Head of caudate nucleus (tissue), 42 donors: ENCODE data around the gene FAM53B.

ENCODE experiments used
- DNase-seq, 42 donors: peaks; one replicate each; pipeline versions ENCODE4 v3.0.0 to v3.0.0-alpha.2; 2020 to 2021; ENCODE audit warnings: mixed read lengths in 7 of 42
- intact Hi-C: fragments of 100-400 bp; cut with DNase I; formaldehyde crosslinking; loops from one replicate; pipeline ENCODE4 v1.15.0; 2022

Gene FAM53B

DNA sequence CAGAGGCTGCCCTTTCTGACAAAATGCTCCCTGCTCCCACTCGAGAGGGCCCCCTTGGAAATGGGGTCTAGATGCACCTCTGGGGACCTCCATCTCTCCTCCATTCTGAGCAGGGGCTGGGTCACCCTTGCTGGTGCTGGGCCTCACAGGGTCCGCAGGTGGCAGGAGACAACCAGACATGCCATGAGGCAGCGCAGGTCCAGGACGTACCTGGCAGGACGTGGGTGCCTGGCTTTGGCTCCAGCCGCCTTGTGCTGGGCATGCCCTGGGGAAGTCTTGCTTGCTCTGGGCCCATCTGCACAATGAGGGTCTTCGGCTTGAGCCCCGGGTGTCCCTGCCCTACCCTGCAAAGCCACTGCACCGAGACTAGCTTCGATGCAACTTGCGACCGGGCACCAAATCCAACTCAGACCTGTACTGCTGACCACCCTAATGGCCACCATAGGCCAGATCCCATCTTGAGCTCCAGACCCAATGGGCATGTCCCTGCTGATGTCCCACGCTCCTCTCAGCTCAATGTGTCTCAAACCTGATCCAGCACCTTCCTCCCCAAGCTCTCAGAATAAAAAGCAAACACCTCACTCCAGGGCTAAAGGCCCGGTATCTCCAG is 107.0 kb downstream of the FAM53B start:
- intact Hi-C loops: no loop called here
- DNase-seq: no peak

DNA sequence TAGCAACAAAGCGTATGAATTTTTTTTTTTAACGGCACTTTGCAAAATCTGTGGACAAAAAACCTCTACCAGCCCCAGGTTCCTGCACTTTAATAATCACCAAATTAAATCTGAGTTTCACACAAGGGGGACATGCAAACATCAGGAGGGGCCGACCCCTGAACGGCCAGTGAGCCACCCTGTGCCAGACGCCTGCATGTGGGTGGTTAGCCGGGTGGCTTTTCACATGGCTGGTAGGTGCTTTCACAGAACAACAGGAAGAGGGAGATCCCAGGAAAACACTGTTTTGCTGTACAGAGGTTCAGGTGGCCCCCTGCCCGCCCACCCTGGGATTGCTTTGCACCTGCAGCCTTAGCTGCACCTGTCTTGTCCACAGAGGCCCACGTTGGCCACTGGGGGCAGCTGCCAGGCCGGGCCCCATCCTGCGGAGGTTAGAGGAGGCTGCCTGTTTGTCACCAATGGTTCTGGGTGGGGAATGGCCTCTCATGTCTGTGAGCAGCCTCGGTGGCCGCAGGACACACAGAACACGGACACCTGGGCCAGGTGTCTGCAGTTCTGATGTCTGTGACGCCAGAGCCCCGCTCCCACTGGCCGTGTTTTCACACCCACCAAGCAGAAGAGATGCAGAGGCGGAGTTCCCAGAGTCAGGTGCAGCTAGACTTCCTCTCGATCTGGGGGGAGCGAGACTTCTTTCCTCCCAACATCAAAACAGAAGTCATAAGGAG is 107.7 kb downstream of the FAM53B start:
- peak in 3 of 42 donors; percentile 54 to 56 (median 56) for DNase-seq

DNA sequence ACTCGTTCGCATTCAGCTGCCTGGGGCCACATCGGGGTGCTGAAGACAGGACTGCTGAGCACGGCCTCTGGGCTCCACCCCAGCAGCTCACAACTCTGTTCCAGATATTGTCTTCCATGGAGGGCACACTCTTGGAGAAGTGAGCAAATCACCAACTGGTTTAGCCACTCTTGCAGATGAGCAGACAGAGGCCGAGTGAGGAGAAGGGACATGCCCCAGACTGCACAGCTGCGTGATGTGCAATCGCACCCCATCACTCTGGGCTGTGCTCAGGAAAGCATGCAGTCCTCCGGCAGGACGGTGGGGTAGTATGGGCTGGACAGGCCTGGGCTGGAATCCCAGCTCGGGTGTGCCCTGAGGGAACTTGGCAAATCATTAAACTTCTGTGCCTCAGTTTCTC is 111.6 kb downstream of the FAM53B start:
- DNase-seq: no peak
- intact Hi-C loops: no loop called here

More for the DNA sequence above, 107.7 kb downstream of the FAM53B start:
- intact Hi-C loops: no loop called here

DNA sequence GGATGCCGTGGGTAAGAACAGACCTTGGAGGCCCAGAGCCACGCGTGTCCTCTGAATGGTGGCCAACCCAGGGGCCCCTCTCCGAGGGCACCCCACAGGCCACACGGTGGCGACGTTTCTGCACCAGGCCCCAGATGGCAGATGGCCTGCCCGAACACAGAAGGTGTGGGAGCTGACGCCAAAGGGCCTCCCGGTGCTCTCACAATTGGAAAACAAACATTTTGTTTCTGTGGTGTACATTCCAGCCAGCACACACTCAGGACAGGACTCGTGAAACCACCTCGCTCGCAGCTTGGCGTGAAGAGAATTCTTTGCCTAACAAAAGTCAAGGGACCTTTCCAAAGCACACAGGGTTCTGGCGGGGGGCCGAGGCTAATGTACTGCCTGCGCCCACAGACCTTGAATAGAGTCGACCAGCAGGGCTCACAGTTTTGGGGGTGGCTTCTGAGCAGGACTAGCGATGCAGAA is 112.1 kb downstream of the FAM53B start:
- DNase-seq: peak in 12 of 42 donors; percentile 42 to 77 (median 62)
- intact Hi-C loops: no loop called here

DNA sequence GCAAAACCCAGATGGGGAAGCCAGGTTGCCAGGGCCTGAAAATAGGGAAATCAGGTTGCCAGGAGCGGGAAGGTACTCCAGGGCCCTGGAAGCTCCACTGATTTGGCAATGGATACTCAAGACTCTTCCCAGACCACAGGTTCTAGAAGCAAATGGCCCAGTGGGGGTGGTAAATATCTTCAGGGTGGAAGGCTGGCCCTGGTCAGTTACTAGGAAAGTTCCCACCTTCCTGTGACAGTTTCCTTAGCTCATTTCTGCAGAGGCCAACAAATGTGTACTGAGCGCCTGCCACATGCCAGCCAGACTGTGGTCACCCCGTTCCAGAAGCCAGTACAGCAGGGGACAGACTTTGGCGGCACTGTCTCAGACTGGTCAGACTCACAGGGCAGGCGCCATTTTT is 113.6 kb downstream of the FAM53B start:
- no peak for DNase-seq
- intact Hi-C loops: no loop called here

DNA sequence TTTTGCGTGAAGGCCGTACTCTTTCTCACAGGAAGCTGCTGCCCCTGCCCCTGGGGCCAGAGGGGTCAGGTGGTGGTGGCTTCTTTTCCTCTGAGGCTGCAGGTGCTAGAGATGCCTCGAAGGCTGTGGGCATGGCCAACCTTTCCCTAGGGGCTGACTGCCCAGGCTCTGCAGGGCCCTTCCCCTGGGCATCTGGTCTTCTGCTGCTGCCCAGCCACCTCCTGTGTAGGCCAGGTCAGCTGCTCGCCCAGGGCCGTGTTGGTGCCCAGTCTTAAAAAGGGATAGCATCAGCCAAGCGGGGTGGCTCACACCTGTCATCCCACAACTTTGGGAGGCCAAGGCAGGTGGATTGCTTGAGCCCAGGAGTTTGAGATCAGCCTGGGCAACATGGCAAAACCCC is 114.3 kb downstream of the FAM53B start:
- peak in 5 of 42 donors; percentile 34 to 67 (median 59) for DNase-seq
- intact Hi-C loops: no loop called here

DNA sequence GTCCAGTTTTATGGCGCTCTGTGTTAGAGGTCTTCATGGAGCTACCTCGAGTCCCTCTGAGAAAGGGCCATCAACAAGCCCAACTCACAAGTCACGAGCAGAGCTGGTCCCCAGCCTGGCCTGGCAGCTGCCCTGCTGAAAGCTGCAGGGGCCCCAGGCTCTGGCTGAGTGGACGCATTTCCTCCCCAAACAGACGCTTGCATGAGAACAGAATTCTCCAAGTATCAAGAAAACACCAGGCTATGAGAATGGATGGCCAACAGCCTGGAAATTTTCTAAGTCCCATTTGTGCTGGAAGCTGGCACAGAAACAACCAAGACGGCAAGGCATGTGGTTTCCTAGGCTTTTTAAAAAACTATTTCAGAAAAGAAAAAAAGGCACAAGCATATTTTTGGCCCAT is 114.8 kb downstream of the FAM53B start:
- peak in 39 of 42 donors; percentile 49 to 88 (median 74) for DNase-seq
- intact Hi-C loops: no loop called here

DNA sequence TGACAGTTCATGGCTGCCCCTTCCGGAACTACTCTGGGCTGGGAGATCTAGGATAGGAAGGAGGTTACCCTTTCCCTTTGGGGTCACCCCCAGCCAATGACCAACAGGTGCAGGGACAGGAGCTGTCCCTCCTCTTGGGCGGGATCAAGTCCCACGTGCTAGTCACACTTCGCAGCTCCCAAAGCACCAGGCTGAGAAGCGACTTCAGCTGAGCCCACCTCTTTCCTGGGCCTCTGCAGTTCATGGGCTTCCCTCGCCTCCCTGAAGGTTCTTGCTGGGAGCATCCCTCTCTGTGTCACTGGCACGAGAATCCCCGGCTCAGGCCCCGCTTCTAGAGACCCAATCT is 115.5 kb downstream of the FAM53B start:
- DNase-seq: no peak
- intact Hi-C loops: no loop called here

DNA sequence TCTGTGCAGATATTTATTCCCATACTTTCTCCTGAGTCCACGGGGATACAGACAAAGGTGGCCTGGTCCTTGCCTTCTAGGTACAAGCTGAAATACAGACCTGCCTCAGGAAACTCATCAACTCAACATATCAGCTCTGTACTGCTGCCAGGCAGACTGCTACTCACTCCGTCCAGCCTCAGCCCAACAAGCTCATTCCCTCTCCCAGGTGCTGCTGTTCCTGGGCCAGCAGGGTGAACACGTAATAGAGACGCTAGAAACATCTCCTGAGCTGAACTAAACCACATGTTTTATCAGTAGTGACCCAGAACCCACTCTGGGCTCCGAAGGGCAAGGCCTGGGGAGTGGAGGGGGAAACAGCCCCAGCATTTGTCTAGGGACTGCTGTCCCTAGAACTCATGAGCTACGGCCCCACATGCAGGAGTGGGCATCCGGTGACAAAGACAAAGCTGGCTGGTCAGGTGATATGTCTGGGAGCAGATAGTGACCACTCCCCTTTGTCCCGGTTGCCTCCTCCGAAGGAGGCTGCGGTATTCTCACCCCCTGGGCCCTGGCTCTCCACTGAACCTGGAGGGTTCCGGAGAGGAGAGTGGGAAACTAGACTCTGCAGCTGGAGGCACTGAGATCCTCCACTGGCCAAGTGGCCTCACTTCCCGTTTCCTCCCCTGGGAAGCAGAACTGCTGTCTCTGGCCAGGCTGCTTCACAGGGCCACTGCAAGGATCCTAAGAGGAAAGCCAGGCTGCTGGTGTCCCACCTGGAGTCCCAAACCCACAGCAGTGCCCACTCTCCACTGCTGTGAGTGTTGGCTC is 116.1 kb downstream of the FAM53B start:
- intact Hi-C loops: no loop called here
- no peak for DNase-seq

DNA sequence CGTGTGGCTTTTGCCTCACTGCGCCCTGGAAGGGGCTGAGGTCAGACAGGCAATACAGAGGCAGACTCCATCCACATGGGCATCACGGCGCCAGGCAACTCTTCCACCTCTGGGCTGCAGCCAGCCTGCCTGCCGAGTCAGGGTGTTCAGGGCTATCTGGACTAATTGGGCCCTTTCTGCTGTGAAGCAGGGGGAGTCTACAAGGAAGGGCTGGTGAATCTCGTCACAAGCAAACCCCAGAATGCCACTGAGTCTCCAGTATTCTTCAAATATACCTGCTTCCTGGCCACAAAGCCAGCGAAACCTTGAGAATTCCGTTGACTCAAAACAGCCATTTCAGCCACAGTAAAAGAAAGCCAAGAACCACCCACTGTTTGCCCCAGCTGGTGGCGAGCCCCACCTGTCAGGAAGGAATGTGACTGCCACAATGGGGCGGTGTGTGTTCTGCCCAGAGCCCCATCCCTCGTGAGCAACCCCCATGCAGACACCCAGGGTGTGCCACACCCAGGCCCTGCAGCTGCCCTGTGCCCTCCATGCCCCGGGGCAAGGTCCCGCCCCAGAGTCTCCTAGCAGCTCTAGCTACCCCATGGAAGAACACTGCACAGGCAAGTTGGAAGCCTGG is 117.3 kb downstream of the FAM53B start:
- intact Hi-C loops: no loop called here
- no peak for DNase-seq

DNA sequence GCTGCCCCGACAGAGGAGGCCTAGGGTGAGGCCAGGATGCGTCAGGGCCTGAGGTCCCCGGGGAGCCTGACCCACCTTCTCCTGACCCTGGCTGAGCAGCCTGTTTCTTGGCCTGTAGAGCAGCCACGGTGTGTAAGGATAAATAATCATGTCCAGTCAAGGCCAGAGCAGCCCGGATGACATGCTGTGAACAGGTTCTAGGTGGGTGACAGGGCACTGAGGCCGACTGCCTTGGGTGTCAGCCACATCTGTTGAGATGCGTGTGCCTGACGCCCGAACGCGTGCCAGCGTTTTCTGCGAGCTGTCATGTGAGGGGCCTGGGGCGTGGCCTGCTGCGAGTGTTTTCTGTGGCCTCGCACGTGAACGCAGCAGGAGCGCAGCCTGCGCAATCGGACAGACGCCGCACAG is 118.3 kb downstream of the FAM53B start:
- no peak for DNase-seq
- intact Hi-C loops: no loop called here

DNA sequence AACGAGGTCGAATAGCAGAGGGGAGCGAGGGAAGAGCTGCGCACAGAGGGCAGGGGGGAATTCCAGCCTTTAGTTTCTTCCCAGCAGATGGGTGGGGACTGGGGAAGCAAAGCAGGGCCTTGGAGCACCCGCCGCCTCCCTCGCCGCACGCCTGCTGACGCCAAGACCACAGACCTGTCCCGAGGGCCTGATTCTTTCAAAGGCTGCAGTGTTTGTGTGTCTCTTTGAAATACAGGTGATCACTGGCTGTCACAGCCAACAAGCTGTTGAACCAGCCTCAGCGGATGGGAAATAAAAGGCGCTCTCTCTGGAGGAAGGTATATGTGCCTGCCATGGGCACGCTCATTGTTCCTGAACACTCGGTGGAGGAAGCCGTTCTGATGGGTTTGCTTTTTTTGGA is 119.3 kb downstream of the FAM53B start:
- intact Hi-C loops: no loop called here
- DNase-seq: peak in 1 of 42 donors; percentile 49

DNA sequence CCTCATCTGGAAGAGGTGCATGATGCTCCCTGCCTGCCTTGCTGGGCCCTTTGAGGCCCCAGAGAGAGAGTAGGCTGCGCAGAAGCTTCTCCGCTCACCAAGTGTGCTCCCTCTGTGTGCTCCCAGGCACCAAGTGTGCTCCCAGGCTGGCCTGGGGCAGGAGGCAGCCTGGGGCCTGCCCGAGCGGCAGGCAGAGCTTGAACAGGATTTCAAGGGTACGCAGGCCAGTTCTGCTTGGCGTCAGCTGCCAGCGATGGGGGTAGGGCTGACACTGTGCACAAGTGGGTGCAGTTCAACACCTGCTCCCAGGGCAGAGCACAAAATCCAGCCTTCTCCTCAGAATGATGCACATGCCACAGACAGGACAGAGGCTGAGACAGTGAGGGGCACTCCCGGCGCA is 119.7 kb downstream of the FAM53B start:
- intact Hi-C loops: no loop called here
- no peak for DNase-seq

DNA sequence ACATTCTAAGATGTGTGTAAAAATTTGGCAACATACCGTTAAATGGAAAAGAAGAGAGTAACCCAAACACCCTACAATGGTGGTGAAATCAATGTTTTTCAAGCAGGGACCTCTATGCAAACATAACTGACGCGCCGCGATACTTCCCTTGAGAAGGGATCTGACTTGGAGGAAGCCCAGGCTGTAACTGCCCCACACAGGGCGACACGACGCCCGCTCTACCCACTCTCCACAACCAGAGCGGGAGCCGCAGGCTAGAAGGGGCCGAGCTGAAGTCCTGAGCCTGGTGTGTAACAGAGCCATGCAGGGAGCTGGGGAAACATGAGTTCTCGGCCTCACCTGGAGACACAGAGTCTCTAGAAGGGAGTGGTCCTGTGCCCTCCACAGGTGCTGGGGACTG is 120.2 kb downstream of the FAM53B start:
- intact Hi-C loops: no loop called here
- no peak for DNase-seq

DNA sequence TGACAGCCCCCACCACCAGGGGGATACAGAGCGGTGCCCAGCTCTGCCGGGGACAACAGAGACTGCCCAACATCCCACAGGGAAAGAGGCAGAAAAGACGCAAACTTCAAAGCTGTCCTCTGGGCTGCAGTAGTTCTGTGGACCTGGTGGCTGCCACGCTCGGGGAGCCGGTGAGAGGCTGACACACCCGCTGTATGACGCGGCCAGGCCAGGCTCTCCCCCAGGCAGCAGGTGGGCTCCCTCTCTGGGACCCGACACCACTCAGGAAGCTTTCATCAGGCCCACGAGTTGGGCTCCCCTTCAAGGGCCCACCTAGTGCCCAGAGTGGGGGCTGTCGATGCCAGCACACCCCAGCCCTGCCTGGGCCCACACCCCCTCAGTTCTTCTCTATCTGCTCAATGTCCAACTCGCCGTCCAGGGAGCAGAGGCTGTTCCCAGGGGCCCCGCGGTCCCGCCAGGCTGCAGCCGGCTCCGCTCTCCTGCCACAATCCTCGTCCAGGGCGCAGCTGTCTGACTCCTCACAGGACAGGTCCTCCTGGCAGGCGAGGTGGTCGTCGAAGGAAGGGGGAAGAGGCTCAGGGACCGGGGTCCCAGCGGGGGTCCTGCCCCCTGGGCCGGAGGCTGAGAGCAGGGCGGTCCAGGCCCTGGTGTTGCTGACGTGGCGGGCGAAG is 121.2 kb downstream of the FAM53B start:
- no peak for DNase-seq
- intact Hi-C loops: no loop called here

DNA sequence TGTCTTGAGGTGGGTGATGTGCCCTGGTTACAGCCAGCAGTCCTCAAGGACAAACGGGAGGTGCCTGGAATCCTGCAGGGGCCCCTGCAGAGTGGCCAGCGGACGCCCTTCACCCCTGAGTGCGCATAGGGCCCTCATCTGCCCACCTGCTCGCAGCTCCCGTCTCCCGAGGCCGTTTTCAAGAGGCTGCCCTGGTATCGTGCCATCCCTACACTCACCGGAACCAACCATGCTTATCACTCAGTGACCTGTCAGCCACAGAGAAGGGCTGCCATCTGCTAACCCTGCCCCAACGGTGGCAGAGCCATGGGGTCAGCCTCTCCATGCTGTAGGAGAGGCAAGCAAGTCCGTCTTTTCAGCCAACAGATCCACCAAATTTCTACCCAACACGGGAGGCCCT is 122.0 kb downstream of the FAM53B start:
- no peak for DNase-seq
- intact Hi-C loops: no loop called here

DNA sequence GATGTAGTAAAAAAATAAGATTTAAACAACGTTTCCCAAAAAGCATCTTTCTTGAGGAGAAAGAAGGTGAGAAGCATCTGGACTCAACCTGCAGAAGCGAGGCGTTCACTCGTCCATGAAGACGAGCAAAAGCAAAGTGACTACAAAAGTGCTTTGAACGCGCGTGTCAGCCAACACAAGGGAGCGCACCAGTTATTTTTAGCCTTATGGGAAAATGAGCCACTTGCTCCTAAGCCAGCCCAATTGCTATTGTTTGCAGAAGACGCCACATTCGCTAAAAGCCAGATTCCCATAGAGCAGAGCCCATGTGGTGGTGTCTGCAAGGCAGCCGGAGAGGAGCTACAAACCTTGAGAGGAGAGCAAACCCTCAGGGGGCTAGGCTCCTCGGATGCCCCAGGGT is 122.5 kb downstream of the FAM53B start:
- intact Hi-C loops: no loop called here
- peak in 34 of 42 donors; percentile 37 to 88 (median 70) for DNase-seq

DNA sequence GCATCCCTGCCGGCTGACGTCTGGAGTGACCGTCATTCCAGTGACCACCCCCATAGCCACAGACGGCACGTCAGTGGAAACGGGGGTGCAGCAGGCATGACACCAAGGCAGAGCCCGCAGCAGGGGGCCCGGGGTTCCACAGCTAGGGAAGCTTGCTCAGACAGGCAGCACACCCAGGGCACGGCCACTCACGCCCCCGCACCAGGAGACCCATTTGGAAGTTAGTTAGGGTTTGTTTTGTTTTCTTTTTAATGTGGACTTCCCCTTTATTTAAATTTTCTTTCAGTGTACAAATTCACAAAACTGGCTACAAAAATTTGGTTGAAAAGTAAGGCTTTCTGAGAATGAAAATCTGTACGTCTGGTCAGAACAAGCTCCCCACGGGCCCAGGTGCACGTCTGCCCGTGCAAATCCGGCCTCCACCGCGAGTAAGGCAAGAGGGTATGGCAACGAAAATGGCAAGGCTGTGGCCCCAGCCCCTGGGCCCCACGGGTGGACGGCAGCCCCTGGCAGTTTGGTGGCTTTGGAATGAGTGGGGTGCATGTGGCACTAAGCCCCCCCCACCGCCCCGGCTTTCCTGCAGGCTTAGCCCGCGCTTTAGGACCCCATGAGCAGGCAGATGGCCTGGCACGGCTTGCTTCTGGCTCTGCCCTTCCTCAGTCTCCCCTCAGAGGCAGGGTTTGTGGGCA is 124.2 kb downstream of the FAM53B start:
- DNase-seq: no peak
- intact Hi-C loops: no loop called here

DNA sequence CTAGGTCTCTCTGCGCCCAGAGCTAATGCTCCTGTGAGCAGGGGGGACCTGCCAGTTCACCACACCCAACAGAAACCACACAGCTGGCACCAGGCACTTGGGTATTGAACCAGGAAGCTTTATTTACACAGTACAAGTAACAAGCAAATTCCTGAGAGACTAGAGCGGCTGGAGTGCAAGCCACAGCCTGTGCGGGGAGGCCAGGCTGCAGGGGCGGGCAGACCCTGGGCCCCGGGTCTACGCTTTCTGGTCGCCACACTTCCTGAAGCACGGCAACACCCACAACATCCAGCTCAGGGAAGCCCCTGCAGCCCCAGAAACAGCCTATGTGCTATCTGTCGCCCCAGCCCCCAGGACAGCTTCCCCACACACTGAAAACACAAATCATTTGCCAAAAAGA is 125.0 kb downstream of the FAM53B start:
- no peak for DNase-seq
- intact Hi-C loops: no loop called here
